WI38 (cell line): Measurements from ENCODE around the gene RNF44.

Experiments
- H3K4me3 ChIP-seq: 2 replicates; pipeline ENCODE4 v1.5.1; 2011; ENCODE audit warnings: low read depth, mild to moderate bottlenecking, control low read depth, low read length
- CTCF ChIP-seq: IDR thresholded peaks from 2 replicates; pipeline ENCODE4 v1.5.1; 2012; ENCODE audit warnings: low read depth, mild to moderate bottlenecking, control low read depth, low read length

The RNF44 gene

GRCh38 chr5:176535101-176535663 is 2.0 kb downstream of the RNF44 start:
- H3K4me3 ChIP-seq: peak overlapping the region; percentile 94
- TF ChIP-seq CTCF: no peak

- H3K4me3 ChIP-seq: no peak overlapping the region
- TF ChIP-seq CTCF: no peak
Measured at GRCh38 chr5:176534640-176535039, 2.6 kb downstream of the RNF44 start.

GRCh38 chr5:176533894-176534611 is 3.1 kb downstream of the RNF44 start:
- no peak overlapping the region for H3K4me3 ChIP-seq
- no peak for TF ChIP-seq CTCF

GRCh38 chr5:176533390-176533789 is 3.8 kb downstream of the RNF44 start:
- no peak overlapping the region for H3K4me3 ChIP-seq
- TF ChIP-seq CTCF: no peak

GRCh38 chr5:176532795-176533194 is 4.4 kb downstream of the RNF44 start:
- no peak for TF ChIP-seq CTCF
- no peak overlapping the region for H3K4me3 ChIP-seq

- H3K4me3 ChIP-seq: no peak overlapping the region
- TF ChIP-seq CTCF: no peak
Measured at GRCh38 chr5:176531902-176532493, 5.2 kb downstream of the RNF44 start.
